Motor neuron (in vitro differentiated cells): ENCODE results near the gene EPS8L2. TPM values are rescaled to one million over a fixed set of nuclear protein-coding genes. Genes with fewer than 3 reads are reported as not detected.

Source experiments
- ATAC-seq, 8 experiments: fragments of 200-7000 bp; cut with Tn5 transposase; replicated peaks in 6 of 8; 2 replicates each; pipeline ENCODE4 v1.8.0; 2021; ENCODE audit warnings: mild to moderate bottlenecking in 8 of 8, moderate library complexity in 8 of 8
- H3K27ac ChIP-seq, 2 donors: fragments of 250-450 bp; sonication (Bioruptor Pico); 2 replicates each; pipeline ENCODE4 v1.9.0; 2021; ENCODE audit warnings: antibody characterized with exemption in 2 of 2, mild to moderate bottlenecking in 2 of 2, moderate library complexity in 1 of 2
- H3K4me1 ChIP-seq, 2 donors: fragments of 250-450 bp; sonication (Bioruptor Pico); replicated peaks in 1 of 2; 2 replicates each; pipeline ENCODE4 v1.6.1; 2021; ENCODE audit warnings: antibody characterized with exemption in 2 of 2, mild to moderate bottlenecking in 2 of 2, moderate library complexity in 1 of 2
- H3K4me3 ChIP-seq, 5 donors: fragments of 250-450 bp; sonication (Bioruptor Pico); 2 replicates each; pipeline ENCODE4 v1.9.0; 2021; ENCODE audit warnings: antibody characterized with exemption in 5 of 5, mild to moderate bottlenecking in 5 of 5, moderate library complexity in 4 of 5
- WGBS, 10 experiments: fragments of 450-650 bp; shearing (Covaris generic); methylation state at CpG; one replicate each; pipeline ENCODE4 v1.0.0; 2022; 5-methylcytosine and 5-hydroxymethylcytosine counted together
- in situ Hi-C, 9 experiments: fragments of 400-800 bp; cut with MboI; loops; one replicate each; pipeline ENCODE4 v1.15.0; 2021; ENCODE audit warnings: low sequenced_read_pairs in 9 of 9, low pct_unique_long_range_greater_than_20kb in 2 of 9; ENCODE audit not compliant: unreplicated experiment in 9 of 9
- total RNA-seq, 8 experiments: library from RNA; unstranded; fragments of 300-600 nt; gene quantifications; 2 replicates each; pipeline versions ENCODE4 v1.2.3 to v1.2.4, GENCODE V29; 2022

EPS8L2 gene
- total RNA-seq, 8 experiments from 2014 or later, result 1.2 to 41.9 (median 7.9) TPM

- H3K27ac ChIP-seq, result peak overlapping the region; percentile 86 to 88
- WGBS, 10 experiments, result 0 to 80% (median 46%) methylated on average over 1 to 14 of the region's 46 CpGs; no CpG with 5 or more reads in 3 of the 10 experiments
- in situ Hi-C loops, result no loop called here
- H3K4me3 ChIP-seq, result peak overlapping the region; percentile 78 to 95 (median 90)
- peaks cover 4 to 17% of the 10 kb centered on the region in 2 donors for H3K4me1 ChIP-seq
- ATAC-seq, result peak; percentile 35 to 69 (median 61)
Observed at GRCh38 chr11:746289-747157, 40.5 kb downstream of the EPS8L2 start.

- peak; percentile 90 to 97 (median 95) for ATAC-seq
- H3K4me1 ChIP-seq, result peaks cover 4 to 17% of the 10 kb centered on the region in 2 donors
- in situ Hi-C loops, result no loop called here
- peak within 1 kb of the TSS; percentile 78 to 95 (median 90) for H3K4me3 ChIP-seq
- 0 to 2% methylated on average over 6 to 12 of the region's 112 CpGs; no CpG with 5 or more reads in 8 of the 10 experiments for WGBS, 10 experiments
- H3K27ac ChIP-seq, result peak within 1 kb of the TSS; percentile 86 to 88
Observed at GRCh38 chr11:747158-748006, 41.4 kb downstream of the EPS8L2 start, which contains the start of gene TALDO1. Gene TALDO1, plus strand, starts transcription at chr11:747464. Its CDS starts 18 bp downstream, at chr11:747482.

- Histone ChIP-seq H3K4me1 (peaks cover 4 to 17% of the 10 kb centered on the region in 2 donors), H3K4me3 (peak overlapping the region; percentile 78 to 95 (median 90)), H3K27ac (no peak overlapping the region)
- peak in 4 of 8 experiments; percentile 1 to 5 (median 2) for ATAC-seq
- in situ Hi-C loops, result no loop called here
- WGBS, 10 experiments, result 0 to 45% (median 11%) methylated on average over 1 to 7 of the region's 18 CpGs; no CpG with 5 or more reads in 3 of the 10 experiments
Observed at GRCh38 chr11:748007-748359, 42.0 kb downstream of the EPS8L2 start.

- H3K4me1 ChIP-seq, result peaks cover 4 to 17% of the 10 kb centered on the region in 2 donors
- no peak for ATAC-seq
- in situ Hi-C loops, result loop anchor here in 1 of 9 experiments (25.0 kb wide), 1 partner anchor 187 kb away; the partner anchor contains the start of genes LMNTD2 and RASSF7
- no peak overlapping the region for H3K4me3 ChIP-seq
- 20 to 100% (median 60%) methylated on average over 1 to 2 of the region's 2 CpGs; no CpG with 5 or more reads in 2 of the 10 experiments for WGBS, 10 experiments
- no peak overlapping the region for H3K27ac ChIP-seq
Observed at GRCh38 chr11:749731-750130, 43.7 kb downstream of the EPS8L2 start.

- Histone ChIP-seq H3K4me3 (no peak overlapping the region), H3K4me1 (no peaks in the 10 kb centered on the region), H3K27ac (no peak overlapping the region)
- ATAC-seq, result no peak
- in situ Hi-C loops, result loop anchor here in 1 of 9 experiments (25.0 kb wide), 1 partner anchor 198 kb away; the partner anchor contains the start of genes LMNTD2 and RASSF7
Observed at GRCh38 chr11:760236-760635, 54.2 kb downstream of the EPS8L2 start.

GRCh38 chr11:761526-762108 lies 55.6 kb downstream of the EPS8L2 start:
- Histone ChIP-seq H3K4me3 (no peak overlapping the region), H3K4me1 (no peaks in the 10 kb centered on the region), H3K27ac (no peak overlapping the region)
- 80 to 100% (median 92%) methylated on average over 1 to 8 of the region's 8 CpGs; no CpG with 5 or more reads in 2 of the 10 experiments for WGBS, 10 experiments
- no peak for ATAC-seq
- in situ Hi-C loops, result loop anchor here in 1 of 9 experiments (25.0 kb wide), 1 partner anchor 199 kb away; the partner anchor contains the start of genes LMNTD2 and RASSF7

- Histone ChIP-seq H3K27ac (no peak overlapping the region), H3K4me3 (no peak overlapping the region), H3K4me1 (no peaks in the 10 kb centered on the region)
- 0 to 100% (median 54%) methylated on average over 1 to 5 of the region's 10 CpGs; no CpG with 5 or more reads in 6 of the 10 experiments for WGBS, 10 experiments
- ATAC-seq, result peak in 5 of 8 experiments; percentile 18 to 71 (median 42)
- in situ Hi-C loops, result loop anchor here in 1 of 9 experiments (25.0 kb wide), 1 partner anchor 200 kb away; the partner anchor contains the start of genes LMNTD2 and RASSF7
Observed at GRCh38 chr11:762421-763072, 56.5 kb downstream of the EPS8L2 start.

GRCh38 chr11:763073-763463 lies 57.0 kb downstream of the EPS8L2 start:
- in situ Hi-C loops, result loop anchor here in 1 of 9 experiments (25.0 kb wide), 1 partner anchor 201 kb away; the partner anchor contains the start of genes LMNTD2 and RASSF7
- H3K27ac ChIP-seq, result no peak overlapping the region
- H3K4me1 ChIP-seq, result no peaks in the 10 kb centered on the region
- no peak overlapping the region for H3K4me3 ChIP-seq
- 100% methylated on average over 1 of the region's 24 CpGs; no CpG with 5 or more reads in 9 of the 10 experiments for WGBS, 10 experiments
- no peak for ATAC-seq

- 83 to 100% (median 88%) methylated on average over 1 to 10 of the region's 22 CpGs; no CpG with 5 or more reads in 6 of the 10 experiments for WGBS, 10 experiments
Observed at GRCh38 chr11:763549-764321, 57.7 kb downstream of the EPS8L2 start.

GRCh38 chr11:764322-765024 lies 58.4 kb downstream of the EPS8L2 start:
- Histone ChIP-seq H3K4me3 (no peak overlapping the region), H3K27ac (no peak overlapping the region), H3K4me1 (no peaks in the 10 kb centered on the region)
- 58 to 100% (median 86%) methylated on average over 1 to 7 of the region's 18 CpGs; no CpG with 5 or more reads in 2 of the 10 experiments for WGBS, 10 experiments
- in situ Hi-C loops, result loop anchor here in 1 of 9 experiments (25.0 kb wide), 1 partner anchor 202 kb away; the partner anchor contains the start of genes LMNTD2 and RASSF7
- peak in 3 of 8 experiments; percentile 8 to 25 (median 23) for ATAC-seq

More at GRCh38 chr11:763549-764321, 57.7 kb downstream of the EPS8L2 start:
- Histone ChIP-seq H3K4me1 (no peaks in the 10 kb centered on the region), H3K27ac (no peak overlapping the region), H3K4me3 (no peak overlapping the region)
- peak in 1 of 8 experiments; percentile 3 for ATAC-seq
- in situ Hi-C loops, result loop anchor here in 1 of 9 experiments (25.0 kb wide), 1 partner anchor 201 kb away; the partner anchor contains the start of genes LMNTD2 and RASSF7
